ENCODE measurements around the gene PXN. TPM values are rescaled to one million over a fixed set of nuclear protein-coding genes. Genes with fewer than 3 reads are reported as not detected.

Gene PXN
- total and polyA plus RNA-seq, 4 donors, result 6.0 to 13.1 (median 12.3) TPM

DNA sequence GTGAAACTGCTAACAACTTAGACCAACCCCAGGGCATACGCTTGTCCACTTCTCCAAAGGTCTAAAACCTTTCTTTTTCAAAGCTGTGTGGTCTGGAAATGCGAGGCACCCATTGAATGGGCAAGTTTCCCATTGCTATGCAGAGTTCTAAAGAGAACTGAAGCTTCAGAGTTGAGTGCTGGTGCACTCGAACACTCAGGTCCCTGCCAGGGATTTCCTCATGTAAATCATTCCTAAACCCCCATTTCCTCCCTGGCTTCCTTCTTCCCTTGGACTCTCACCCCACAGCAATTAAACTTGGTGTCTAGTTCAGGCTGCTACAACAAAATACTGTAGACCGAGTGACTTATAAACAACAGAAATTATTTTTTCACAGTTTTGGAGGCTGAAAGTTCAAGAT, 2.2 kb upstream of the PXN start:
- Histone ChIP-seq H3K9me3 (ENCODE audit: control insufficient read depth in 4 of 4, low read length in 3 of 4) (no peaks in the 10 kb centered on the region), H3K9ac (ENCODE audit: low read depth in 1 of 2, low read length in 2 of 2) (no peak overlapping the region), H3K36me3 (ENCODE audit: control insufficient read depth in 4 of 4, insufficient read depth in 3 of 4, low read depth in 1 of 4, low read length in 3 of 4) (no peaks in the 10 kb centered on the region), H3K27ac (ENCODE audit: low read depth in 1 of 2, low read length in 2 of 2) (peak overlapping the region; percentile 9 to 28), H3K4me1 (ENCODE audit: control insufficient read depth in 4 of 4, insufficient read depth in 4 of 4, low read length in 3 of 4) (peaks cover 4 to 38% (median 24%) of the 10 kb centered on the region in 4 donors), H3K27me3 (ENCODE audit: control insufficient read depth in 4 of 4, insufficient read depth in 4 of 4, low read length in 3 of 4) (no peaks in the 10 kb centered on the region), H3K4me3 (ENCODE audit: low read depth in 1 of 3, low read length in 3 of 3) (no peak overlapping the region)
- 47% methylated on average over 4 of the region's 4 CpGs for WGBS
- DNase-seq (ENCODE audit: low spot score), result no peak
- TF ChIP-seq NR2F2 (IDR thresholded peaks at IDR 0.05) (peak; percentile 45), HNF4A (conservative IDR thresholded peaks at IDR 0.05) (peak in 1 of 2 donors; percentile 13)
- TF ChIP-seq, protein P1, sequence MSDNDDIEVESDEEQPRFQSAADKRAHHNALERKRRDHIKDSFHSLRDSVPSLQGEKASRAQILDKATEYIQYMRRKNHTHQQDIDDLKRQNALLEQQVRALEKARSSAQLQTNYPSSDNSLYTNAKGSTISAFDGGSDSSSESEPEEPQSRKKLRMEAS (IDR thresholded peaks at IDR 0.05), result no peak
- TF ChIP-seq, protein P2, sequence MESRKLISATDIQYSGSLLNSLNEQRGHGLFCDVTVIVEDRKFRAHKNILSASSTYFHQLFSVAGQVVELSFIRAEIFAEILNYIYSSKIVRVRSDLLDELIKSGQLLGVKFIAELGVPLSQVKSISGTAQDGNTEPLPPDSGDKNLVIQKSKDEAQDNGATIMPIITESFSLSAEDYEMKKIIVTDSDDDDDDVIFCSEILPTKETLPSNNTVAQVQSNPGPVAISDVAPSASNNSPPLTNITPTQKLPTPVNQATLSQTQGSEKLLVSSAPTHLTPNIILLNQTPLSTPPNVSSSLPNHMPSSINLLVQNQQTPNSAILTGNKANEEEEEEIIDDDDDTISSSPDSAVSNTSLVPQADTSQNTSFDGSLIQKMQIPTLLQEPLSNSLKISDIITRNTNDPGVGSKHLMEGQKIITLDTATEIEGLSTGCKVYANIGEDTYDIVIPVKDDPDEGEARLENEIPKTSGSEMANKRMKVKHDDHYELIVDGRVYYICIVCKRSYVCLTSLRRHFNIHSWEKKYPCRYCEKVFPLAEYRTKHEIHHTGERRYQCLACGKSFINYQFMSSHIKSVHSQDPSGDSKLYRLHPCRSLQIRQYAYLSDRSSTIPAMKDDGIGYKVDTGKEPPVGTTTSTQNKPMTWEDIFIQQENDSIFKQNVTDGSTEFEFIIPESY (IDR thresholded peaks at IDR 0.05), result no peak
- TF ChIP-seq, protein P3, sequence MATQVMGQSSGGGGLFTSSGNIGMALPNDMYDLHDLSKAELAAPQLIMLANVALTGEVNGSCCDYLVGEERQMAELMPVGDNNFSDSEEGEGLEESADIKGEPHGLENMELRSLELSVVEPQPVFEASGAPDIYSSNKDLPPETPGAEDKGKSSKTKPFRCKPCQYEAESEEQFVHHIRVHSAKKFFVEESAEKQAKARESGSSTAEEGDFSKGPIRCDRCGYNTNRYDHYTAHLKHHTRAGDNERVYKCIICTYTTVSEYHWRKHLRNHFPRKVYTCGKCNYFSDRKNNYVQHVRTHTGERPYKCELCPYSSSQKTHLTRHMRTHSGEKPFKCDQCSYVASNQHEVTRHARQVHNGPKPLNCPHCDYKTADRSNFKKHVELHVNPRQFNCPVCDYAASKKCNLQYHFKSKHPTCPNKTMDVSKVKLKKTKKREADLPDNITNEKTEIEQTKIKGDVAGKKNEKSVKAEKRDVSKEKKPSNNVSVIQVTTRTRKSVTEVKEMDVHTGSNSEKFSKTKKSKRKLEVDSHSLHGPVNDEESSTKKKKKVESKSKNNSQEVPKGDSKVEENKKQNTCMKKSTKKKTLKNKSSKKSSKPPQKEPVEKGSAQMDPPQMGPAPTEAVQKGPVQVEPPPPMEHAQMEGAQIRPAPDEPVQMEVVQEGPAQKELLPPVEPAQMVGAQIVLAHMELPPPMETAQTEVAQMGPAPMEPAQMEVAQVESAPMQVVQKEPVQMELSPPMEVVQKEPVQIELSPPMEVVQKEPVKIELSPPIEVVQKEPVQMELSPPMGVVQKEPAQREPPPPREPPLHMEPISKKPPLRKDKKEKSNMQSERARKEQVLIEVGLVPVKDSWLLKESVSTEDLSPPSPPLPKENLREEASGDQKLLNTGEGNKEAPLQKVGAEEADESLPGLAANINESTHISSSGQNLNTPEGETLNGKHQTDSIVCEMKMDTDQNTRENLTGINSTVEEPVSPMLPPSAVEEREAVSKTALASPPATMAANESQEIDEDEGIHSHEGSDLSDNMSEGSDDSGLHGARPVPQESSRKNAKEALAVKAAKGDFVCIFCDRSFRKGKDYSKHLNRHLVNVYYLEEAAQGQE (IDR thresholded peaks at IDR 0.05), result no peak

DNA sequence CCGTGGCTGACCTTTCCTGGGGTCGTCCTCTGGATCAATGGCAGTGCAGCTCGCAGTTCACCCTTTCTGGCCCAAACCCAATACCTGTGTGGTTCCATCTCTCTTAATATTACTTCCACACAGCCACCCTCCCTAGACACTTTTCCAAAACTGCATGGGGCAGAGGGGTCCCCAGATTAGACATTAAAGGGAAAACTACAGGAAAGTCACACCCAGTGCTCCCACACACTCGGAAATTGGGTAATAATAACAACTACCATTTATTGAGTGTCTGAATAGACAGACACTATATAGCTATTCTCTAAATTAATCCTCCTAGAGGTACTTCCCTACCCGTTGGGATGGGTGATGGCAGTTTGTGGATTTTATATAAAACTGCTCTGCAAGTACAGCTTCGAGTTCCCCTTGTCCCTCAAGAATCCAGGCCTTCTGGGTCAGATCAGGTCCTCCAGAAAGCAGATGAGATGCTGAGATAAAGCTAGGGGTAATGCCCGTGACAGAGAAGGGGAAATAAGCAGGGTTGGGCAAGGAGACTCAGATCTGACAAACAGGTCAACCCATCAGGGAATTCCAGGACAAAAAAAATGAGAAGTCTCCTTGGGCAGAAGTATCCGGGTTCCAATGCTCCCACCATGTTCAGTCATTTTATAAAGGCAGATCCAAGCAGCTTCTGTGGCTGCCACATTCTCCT, 795 bp upstream of the PXN start:
- no peak overlapping the region for H3K4me3 ChIP-seq (ENCODE audit: low read depth in 1 of 3, low read length in 3 of 3)
- no peaks in the 10 kb centered on the region for H3K36me3 ChIP-seq (ENCODE audit: control insufficient read depth in 4 of 4, insufficient read depth in 3 of 4, low read depth in 1 of 4, low read length in 3 of 4)
- peak overlapping the region in 1 of 2 donors; percentile 39 for H3K27ac ChIP-seq (ENCODE audit: low read depth in 1 of 2, low read length in 2 of 2)
- no peaks in the 10 kb centered on the region for H3K27me3 ChIP-seq (ENCODE audit: control insufficient read depth in 4 of 4, insufficient read depth in 4 of 4, low read length in 3 of 4)
- H3K9me3 ChIP-seq (ENCODE audit: control insufficient read depth in 4 of 4, low read length in 3 of 4), result no peaks in the 10 kb centered on the region
- DNase-seq (ENCODE audit: low spot score), result no peak
- peaks cover 4 to 48% (median 29%) of the 10 kb centered on the region in 4 donors for H3K4me1 ChIP-seq (ENCODE audit: control insufficient read depth in 4 of 4, insufficient read depth in 4 of 4, low read length in 3 of 4)
- WGBS, result 44% methylated on average over 8 of the region's 8 CpGs
- TF ChIP-seq, protein P4, sequence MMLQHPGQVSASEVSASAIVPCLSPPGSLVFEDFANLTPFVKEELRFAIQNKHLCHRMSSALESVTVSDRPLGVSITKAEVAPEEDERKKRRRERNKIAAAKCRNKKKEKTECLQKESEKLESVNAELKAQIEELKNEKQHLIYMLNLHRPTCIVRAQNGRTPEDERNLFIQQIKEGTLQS (IDR thresholded peaks at IDR 0.05), result no peak
- TF ChIP-seq FOXA2 (IDR thresholded peaks at IDR 0.05) (no peak), RXRA (IDR thresholded peaks at IDR 0.05) (peak in 1 of 2 donors; percentile 39), JUND (IDR thresholded peaks at IDR 0.05) (no peak), GABPA (IDR thresholded peaks at IDR 0.05 in 1 of 2, conservative IDR thresholded peaks at IDR 0.05 in 1 of 2) (no peak)
- H3K9ac ChIP-seq (ENCODE audit: low read depth in 1 of 2, low read length in 2 of 2), result no peak overlapping the region
